Parathyroid adenoma (tissue), 2 donors: ENCODE data around the gene DGCR2.
"Not testable (repeated sequence)": the region's sequence is repeated elsewhere in the genome, so short reads cannot be mapped to it uniquely, and the experiment has no call there.

Experiments used
- H2AFZ ChIP-seq: fragments of 300-600 bp; sonication (generic); one replicate; pipeline ENCODE4 v1.7.0; 2017; ENCODE audit warnings: antibody characterized with exemption, mild to moderate bottlenecking
- H3K27ac ChIP-seq: fragments of 300-600 bp; sonication (generic); one replicate; pipeline ENCODE4 v1.7.0; 2017
- H3K27me3 ChIP-seq: fragments of 300-600 bp; sonication (generic); one replicate; pipeline ENCODE4 v1.7.0; 2017; ENCODE audit warnings: low read length; ENCODE audit not compliant: control insufficient read depth, insufficient read depth
- H3K36me3 ChIP-seq: fragments of 300-600 bp; sonication (generic); one replicate; pipeline ENCODE4 v1.7.0; 2017; ENCODE audit warnings: low read length; ENCODE audit not compliant: control insufficient read depth, insufficient read depth
- H3K4me1 ChIP-seq: fragments of 300-600 bp; sonication (generic); one replicate; pipeline ENCODE4 v1.7.0; 2017; ENCODE audit warnings: control low read depth
- H3K4me2 ChIP-seq: fragments of 300-600 bp; sonication (generic); one replicate; pipeline ENCODE4 v1.7.0; 2017; ENCODE audit warnings: low read length
- H3K4me3 ChIP-seq: fragments of 300-600 bp; sonication (generic); one replicate; pipeline ENCODE4 v1.7.0; 2017; ENCODE audit warnings: low read depth, low read length
- H3K79me2 ChIP-seq: fragments of 300-600 bp; sonication (generic); one replicate; pipeline ENCODE4 v1.7.0; 2017; ENCODE audit warnings: control low read depth
- H3K9ac ChIP-seq: fragments of 300-600 bp; sonication (generic); one replicate; pipeline ENCODE4 v1.7.0; 2017; ENCODE audit warnings: mild to moderate bottlenecking
- H3K9me3 ChIP-seq: fragments of 300-600 bp; sonication (generic); one replicate; pipeline ENCODE4 v1.7.0; 2017; ENCODE audit warnings: low read length; ENCODE audit not compliant: control insufficient read depth
- CTCF ChIP-seq: fragments of 300-600 bp; sonication (generic); IDR thresholded peaks from one replicate; pipeline ENCODE4 v1.7.0; 2017; ENCODE audit warnings: antibody characterized with exemption, mild to moderate bottlenecking
- donor health status: primary hyperparathyroidism.

Gene DGCR2

GRCh38 chr22:19036229-19036522 lies 86.0 kb downstream of the DGCR2 start:
- H3K4me3 ChIP-seq: no peak overlapping the region
- no peaks in the 10 kb centered on the region for H3K9me3 ChIP-seq
- no peak overlapping the region for H2AFZ ChIP-seq
- no peak overlapping the region for H3K9ac ChIP-seq
- no peaks in the 10 kb centered on the region for H3K27me3 ChIP-seq
- no peaks in the 10 kb centered on the region for H3K36me3 ChIP-seq
- no peaks in the 10 kb centered on the region for H3K79me2 ChIP-seq
- no peak for TF ChIP-seq CTCF
- H3K4me2 ChIP-seq: no peak overlapping the region
- H3K4me1 ChIP-seq: no peaks in the 10 kb centered on the region
- no peak overlapping the region for H3K27ac ChIP-seq

- no peak overlapping the region for H3K4me3 ChIP-seq
- no peaks in the 10 kb centered on the region for H3K27me3 ChIP-seq
- H3K4me2 ChIP-seq: no peak overlapping the region
- H3K4me1 ChIP-seq: no peaks in the 10 kb centered on the region
- no peak overlapping the region for H2AFZ ChIP-seq
- H3K79me2 ChIP-seq: no peaks in the 10 kb centered on the region
- TF ChIP-seq CTCF: no peak
- no peaks in the 10 kb centered on the region for H3K36me3 ChIP-seq
- no peaks in the 10 kb centered on the region for H3K9me3 ChIP-seq
- no peak overlapping the region for H3K9ac ChIP-seq
- H3K27ac ChIP-seq: no peak overlapping the region
Measured at GRCh38 chr22:19035474-19036228, 86.6 kb downstream of the DGCR2 start.

- H3K27ac ChIP-seq, H3K36me3 ChIP-seq: not testable (repeated sequence)
Measured at GRCh38 chr22:19035126-19035473, 87.1 kb downstream of the DGCR2 start.

GRCh38 chr22:19034724-19035120 lies 87.5 kb downstream of the DGCR2 start:
- not testable (repeated sequence) for H3K36me3 ChIP-seq, H3K27ac ChIP-seq, H3K4me3 ChIP-seq, H3K4me1 ChIP-seq, H3K9me3 ChIP-seq, H3K4me2 ChIP-seq, H3K27me3 ChIP-seq, H2AFZ ChIP-seq, H3K79me2 ChIP-seq, H3K9ac ChIP-seq

More at GRCh38 chr22:19035126-19035473, 87.1 kb downstream of the DGCR2 start:
- H3K9ac ChIP-seq, H2AFZ ChIP-seq, H3K4me2 ChIP-seq, H3K79me2 ChIP-seq, H3K4me1 ChIP-seq, H3K9me3 ChIP-seq, H3K27me3 ChIP-seq, H3K4me3 ChIP-seq: not testable (repeated sequence)

- H3K27ac ChIP-seq, H3K36me3 ChIP-seq, H3K4me2 ChIP-seq, H2AFZ ChIP-seq, H3K4me1 ChIP-seq, H3K79me2 ChIP-seq, H3K4me3 ChIP-seq, H3K9ac ChIP-seq, H3K9me3 ChIP-seq, H3K27me3 ChIP-seq: not testable (repeated sequence)
Measured at GRCh38 chr22:19034031-19034723, 88.0 kb downstream of the DGCR2 start.

- not testable (repeated sequence) for H3K36me3 ChIP-seq, H3K4me3 ChIP-seq, H2AFZ ChIP-seq, H3K9ac ChIP-seq, H3K27me3 ChIP-seq, H3K9me3 ChIP-seq, H3K79me2 ChIP-seq, H3K4me2 ChIP-seq, H3K27ac ChIP-seq, H3K4me1 ChIP-seq
Measured at GRCh38 chr22:19033568-19033905, 88.7 kb downstream of the DGCR2 start.

DNA sequence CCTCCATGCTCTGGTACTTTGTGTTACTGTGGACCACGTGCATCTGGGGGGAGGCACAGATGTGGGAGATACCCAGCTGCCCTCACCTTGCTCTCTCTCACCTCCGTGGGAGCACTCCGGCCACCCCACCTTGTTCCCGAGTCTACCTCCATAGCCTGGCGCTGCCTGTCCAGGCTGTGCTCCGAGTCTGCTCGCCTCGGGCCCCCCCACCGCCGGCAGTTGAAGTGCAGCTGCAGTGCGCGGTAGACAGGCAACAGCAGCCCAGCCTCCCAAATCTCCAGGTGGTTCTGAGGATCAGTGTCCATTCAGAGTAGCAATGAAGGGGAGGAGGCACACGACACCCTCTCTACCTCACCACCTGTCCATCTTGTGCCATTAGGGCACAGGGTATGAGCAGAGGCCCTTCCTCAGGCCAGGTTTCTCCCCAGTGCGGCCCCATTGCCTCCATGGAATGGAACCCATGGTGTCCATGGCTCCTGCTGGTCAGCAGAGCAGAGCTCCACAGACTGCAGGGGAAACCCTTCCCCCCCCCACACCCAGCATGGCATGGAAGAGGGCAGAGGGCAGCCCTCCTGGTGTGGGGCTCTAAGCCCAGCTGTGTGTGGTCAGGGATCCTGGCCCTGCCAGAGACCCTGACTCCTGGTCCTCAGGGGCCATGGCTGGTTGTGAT lies 89.2 kb downstream of the DGCR2 start:
- not testable (repeated sequence) for H2AFZ ChIP-seq, H3K27ac ChIP-seq, H3K79me2 ChIP-seq, H3K36me3 ChIP-seq, H3K9me3 ChIP-seq, H3K4me1 ChIP-seq, H3K27me3 ChIP-seq, H3K4me2 ChIP-seq, H3K9ac ChIP-seq, H3K4me3 ChIP-seq

- H3K4me2 ChIP-seq, H3K79me2 ChIP-seq, H3K4me3 ChIP-seq, H3K27ac ChIP-seq, H3K36me3 ChIP-seq, H3K4me1 ChIP-seq, H3K9me3 ChIP-seq, H3K9ac ChIP-seq, H3K27me3 ChIP-seq, H2AFZ ChIP-seq: not testable (repeated sequence)
Measured at GRCh38 chr22:19032156-19032785, 89.9 kb downstream of the DGCR2 start.

DNA sequence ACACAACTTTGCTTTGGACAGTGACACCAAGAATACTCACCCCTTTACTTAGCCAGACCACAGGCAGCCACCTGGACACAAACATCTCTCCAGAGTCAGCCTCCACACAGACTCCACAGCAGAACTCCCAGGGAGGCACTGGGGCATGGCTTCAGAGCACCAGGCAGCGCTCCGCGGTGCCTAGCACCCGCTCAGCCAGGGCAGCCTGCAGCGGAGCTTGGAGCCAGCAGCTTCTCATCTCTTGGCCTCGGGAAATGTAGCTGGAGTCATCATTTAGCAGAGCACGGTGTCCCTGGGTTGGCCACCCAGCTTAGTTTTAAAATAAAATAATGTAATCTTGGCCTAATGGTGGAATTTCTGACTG lies 91.3 kb downstream of the DGCR2 start:
- not testable (repeated sequence) for H3K27ac ChIP-seq, H3K4me3 ChIP-seq, H3K4me2 ChIP-seq, H3K36me3 ChIP-seq, H3K79me2 ChIP-seq, H3K4me1 ChIP-seq, H2AFZ ChIP-seq, H3K27me3 ChIP-seq, H3K9me3 ChIP-seq, H3K9ac ChIP-seq
